Non-pigmented ciliary epithelial cell (primary cell): ENCODE measurements around the gene MAPKBP1.

Source experiments
- DNase-seq: peaks from one replicate; pipeline ENCODE4 v3.0.0-alpha.2; 2010; ENCODE audit warnings: low read depth

MAPKBP1 gene

GRCh38 chr15:41788262-41788661 is 14.0 kb downstream of the MAPKBP1 start:
- no peak for DNase-seq

GRCh38 chr15:41789236-41789635 is 15.0 kb downstream of the MAPKBP1 start:
- DNase-seq = no peak

DNA sequence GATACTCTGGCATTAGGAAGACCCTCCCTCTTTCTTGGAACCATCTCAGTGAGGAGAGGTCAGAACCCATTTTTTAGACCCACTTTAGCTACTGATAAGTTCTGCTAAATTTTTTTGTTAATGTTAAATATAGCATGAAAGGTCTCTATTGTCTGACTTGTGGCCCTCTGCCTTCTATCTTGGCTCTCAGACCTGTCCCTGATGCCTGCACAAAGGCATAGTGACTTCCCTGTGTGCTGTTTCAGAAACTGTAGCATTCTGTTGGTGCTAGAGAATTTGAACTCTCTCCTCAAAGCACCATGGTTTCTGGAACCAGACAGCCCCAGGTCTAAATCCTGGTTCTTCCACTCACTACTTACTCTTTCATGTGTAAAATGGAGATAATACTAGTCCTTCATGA is 15.4 kb downstream of the MAPKBP1 start:
- no peak for DNase-seq

DNA sequence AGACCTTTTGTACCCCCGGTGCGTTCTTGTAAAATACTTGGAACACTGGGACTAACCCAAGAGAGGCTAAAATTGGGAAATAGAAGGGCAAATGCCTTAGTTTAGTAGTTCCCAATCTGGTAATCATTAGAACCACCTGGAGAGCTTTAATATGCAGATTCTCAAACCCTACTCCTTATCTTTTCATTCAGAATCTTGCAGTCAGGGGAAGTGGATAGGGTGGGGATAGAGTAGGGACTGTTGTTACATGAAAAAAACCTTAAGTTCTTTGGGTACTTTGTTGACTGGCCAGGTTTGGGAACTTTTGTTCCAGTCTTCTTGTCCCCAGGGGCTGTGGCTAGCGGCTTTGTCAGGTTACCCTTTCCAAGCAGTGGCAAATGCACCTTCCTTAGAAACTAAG is 15.9 kb downstream of the MAPKBP1 start:
- no peak for DNase-seq

DNA sequence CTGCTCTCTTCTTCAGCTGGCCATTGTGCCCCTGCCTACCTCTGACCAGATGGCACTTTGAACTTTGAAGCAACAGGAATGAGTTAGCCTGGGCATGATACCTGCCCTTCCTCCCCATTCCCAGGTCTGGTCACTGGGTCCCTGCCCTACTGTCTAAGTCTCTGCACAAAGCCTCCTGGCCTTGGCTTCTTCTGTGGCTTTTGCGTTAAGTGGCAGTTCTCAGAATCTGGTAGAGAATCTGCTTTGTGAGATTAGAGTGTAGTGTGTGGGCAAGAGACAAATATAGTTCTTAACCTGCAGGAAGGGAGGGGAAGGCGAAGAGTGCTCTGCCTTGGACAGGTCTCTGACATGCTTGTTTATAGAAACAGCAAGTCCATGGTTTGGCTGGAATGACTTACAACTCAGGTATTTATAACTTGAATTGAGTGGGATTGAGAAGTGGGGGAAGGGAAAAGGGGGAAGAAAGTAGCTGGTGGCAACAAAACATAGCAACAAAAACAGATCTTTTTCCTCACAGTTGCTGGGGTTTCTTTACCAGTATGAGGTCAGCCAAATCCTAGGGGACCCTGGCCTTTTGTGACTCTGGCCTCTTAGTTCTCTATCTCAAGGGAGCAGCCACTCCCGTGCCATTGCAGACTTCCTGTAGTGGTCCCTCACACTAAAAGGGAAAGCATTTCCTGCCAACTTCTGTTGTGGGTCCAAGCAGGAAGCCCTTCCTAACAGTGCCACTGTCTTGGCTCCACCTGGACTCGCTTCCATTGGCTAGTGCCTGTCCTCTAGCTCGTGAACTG is 16.7 kb downstream of the MAPKBP1 start:
- peak; percentile 54 for DNase-seq

DNA sequence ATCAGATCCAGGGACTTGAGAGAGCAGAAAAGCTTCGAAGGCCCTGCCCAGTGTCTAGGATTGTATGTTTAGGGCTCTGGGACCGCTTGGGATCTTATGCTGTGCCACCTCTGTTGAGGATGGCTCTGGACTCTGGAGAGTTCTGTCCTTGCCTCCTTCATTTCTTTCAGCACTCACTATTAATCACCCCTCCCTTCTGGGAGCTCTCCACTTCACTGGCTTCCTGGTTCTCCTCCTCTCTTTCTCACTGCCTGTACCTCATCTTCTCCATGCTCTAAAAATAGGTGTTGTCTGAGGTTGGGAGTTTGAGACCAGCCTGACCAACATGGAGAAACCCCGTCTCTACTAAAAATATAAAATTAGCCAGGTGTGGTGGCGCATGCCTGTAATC is 17.3 kb downstream of the MAPKBP1 start:
- DNase-seq = no peak

DNA sequence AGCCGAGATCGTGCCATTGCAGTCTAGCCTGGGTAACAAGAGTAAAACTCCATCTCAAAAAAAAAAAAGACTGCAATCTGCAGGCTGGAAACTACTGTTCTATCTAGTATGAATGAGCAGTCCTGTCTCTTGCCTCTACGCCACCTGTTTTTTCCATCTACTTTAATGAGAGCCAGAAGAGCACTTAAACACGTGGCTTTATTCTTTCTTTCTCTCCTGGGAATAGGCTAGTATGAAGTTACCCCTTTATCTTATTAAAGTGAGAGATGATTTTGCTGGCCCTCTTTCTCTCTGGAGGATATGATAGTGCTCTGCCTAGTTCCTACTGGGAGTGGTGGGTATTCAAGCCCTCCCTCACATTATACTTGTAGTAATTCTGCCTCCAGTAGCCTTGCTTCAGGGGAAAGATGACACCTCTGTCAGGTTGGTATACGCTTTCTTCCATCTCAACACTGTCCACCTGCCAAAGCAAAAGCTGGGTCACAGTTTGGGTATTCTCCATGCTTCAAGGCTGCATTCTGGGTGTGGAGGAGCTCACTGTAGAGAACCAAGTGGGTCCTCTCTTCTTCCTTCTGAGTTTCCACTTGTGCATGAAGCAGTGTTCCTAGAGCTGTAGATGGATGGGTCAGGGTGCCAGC is 17.8 kb downstream of the MAPKBP1 start:
- DNase-seq = no peak

- no peak for DNase-seq
Observed at GRCh38 chr15:41794081-41794480, 19.8 kb downstream of the MAPKBP1 start.

GRCh38 chr15:41795996-41796856 is 21.9 kb downstream of the MAPKBP1 start:
- DNase-seq = no peak

GRCh38 chr15:41797201-41797944 is 23.1 kb downstream of the MAPKBP1 start:
- no peak for DNase-seq

DNA sequence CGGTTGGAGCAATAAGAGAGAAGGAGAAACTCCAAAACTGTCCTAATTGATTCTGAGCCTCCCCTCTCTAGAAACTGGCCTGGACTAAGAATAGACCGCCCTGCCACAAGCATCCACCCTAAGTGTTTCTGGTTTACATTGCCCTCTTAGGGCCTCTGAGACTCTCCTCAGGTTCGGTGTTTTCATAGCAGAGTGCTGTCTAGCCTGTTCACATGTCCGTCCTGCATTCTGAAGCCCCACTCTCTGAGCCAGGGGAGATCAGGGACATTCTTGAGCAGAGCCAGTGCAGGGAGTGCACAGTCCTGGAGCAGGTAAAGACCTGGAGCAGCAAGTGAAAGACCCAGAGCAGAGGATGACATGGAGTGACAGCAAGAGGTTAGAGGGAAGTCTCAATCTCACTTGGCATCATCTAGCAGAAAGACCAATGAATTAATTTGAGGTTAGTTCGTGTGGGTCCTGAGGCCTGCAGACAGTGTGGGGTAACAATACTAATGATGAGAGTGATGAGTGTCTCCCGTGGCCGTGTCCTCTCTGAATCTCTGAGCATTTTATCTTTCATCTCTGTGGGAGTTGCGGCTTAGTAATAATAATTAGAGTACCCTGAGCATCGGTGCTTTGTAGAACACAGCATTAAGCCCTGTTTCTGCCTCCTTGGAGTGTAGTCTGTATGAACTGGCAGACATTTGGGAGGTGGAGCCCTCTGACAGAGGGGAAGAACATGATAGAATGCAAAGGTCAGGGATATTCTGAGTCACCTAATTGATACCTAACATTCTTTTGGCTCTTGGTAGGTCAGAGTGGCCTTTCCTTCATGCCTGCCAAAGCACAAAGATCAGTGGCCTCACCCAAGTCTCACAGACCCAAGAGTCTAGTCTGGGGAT is 24.6 kb downstream of the MAPKBP1 start:
- DNase-seq = no peak

DNA sequence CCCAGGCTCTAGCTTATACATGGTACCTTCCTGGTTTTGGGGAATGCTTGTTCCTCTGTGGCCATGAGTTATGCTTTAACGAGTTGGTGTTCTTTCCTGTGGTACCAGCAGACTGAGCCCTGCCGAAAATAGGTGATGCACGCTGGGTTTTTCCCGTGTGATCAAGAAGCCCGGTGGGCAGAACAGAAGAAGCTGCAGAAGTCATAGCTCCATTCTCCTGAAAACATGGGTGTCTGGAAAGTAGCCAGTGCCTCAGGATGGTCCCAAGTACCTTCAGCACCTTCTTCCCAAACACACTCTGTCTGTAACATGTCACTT is 25.2 kb downstream of the MAPKBP1 start:
- no peak for DNase-seq

- no peak for DNase-seq
Observed at GRCh38 chr15:41801185-41801584, 26.9 kb downstream of the MAPKBP1 start.

DNA sequence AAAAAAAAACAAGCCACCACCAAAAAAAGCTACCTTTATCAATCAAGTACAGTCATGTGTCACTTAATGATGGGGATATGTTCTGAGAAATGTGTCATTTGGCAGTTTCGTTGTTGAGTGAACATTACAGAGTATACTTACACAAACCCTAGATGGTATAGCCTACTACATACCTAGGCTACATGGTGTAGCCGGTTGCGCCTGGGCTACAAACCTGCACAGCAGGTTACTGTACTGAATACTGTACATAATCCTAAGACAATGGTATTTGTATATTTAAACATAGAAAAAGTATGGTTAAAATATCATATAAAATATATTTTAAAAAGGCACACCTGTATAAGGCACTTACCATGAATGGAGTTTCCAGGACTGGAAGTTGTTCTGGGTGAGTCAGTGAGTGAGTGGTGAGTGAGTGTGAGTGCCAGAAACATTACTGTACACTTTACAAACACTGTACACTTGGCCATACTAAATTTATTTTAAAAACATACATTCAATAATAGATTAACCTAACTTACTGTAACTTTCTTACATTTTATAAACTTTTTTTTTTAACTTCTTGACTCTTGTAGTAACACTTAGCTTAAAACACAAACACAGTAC is 27.7 kb downstream of the MAPKBP1 start:
- DNase-seq = no peak

GRCh38 chr15:41804361-41804760 is 30.1 kb downstream of the MAPKBP1 start:
- no peak for DNase-seq

- no peak for DNase-seq
Observed at GRCh38 chr15:41804916-41805666, 30.8 kb downstream of the MAPKBP1 start.

DNA sequence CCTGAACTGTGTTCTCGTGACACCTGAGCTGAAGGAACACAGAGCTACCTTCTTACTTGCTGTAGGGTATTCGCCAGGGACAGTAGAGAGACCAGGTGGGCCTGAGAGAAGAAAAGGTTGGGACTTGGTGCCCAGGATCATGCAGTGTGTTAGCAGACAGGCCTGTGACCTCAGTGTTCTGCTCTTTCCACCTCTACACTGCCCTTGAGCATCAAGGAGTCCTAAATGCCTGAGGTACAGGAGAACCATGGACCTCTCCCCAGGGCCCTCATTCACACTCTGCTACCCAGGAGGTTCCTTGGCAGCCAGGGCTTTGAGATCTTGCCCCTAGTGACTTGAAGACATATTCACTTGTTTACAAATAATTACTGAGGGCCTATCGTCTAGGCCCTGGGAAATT is 31.4 kb downstream of the MAPKBP1 start:
- DNase-seq = no peak

DNA sequence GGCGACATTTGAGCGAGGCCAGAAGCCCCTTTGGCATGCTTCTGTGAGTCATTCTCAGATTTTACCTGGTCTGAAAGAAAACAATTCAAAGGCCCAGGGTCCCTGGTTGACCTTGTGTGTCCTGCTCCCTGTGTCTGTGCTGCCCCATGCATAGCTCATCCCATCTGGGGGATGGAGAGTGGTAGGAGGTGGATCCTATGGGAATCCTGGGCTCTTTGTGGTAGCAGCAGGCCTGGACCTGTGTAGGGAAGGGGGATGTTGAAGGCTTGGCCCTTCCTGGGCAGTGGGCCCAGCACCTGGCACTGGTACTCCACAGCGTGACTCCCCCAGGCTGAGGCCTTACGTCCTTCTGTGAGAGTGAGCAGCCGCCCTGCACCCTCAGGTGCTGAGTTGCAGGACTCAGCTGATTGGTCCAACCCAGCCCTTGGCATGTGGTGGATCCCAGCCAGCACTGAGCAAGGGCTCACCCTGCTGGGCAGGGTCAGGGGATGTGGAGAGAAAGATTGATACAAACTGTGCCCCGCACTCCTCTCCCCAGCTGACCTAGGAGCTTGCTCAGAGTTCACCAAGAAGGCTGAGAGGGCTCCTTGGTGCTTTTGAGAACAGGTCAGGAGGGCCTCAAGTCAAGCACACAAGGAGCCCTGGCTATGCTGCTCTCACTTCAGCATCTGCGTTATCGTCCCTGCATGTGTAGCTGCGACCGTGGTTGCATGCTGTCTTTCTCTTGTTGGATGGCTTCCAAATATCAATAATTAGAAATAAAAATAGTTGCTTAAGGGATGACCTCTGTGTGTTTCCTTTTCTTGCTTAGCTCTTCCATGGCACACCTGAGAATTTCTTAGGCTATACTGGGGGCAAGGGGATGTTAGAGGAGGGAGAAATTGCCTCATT is 32.3 kb downstream of the MAPKBP1 start:
- DNase-seq = no peak

DNA sequence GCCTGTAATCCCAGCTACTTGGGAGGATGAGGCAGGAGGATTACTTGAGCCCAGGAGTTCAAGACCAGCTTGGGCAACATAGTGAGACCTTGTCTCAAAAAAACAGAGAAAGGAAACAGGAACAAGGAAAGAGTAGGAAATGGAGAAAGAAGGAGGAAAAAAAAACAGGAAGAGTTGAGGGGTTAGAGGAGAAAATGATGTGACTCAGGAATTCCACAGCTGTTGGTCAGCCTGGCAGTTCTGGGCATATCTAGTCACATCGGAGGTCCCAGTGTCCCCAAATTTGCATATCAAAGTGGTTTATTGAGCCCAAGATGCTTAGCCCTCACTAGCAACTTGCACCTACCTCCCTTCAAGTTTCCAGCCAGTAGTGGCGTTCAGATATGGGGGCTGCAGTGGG is 34.8 kb downstream of the MAPKBP1 start:
- no peak for DNase-seq
